Dendritic cell treated with granulocyte-macrophage colony-stimulating factor and Interleukin-4, amounts not matched to agents 40 ng/mL and 50 ng/mL, for 4 days (primary cell): ENCODE measurements around the gene SLC5A12.

Source experiments
- H3K27ac Mint-ChIP-seq: one replicate; pipeline ENCODE4 v1.8.0; 2022; ENCODE audit warnings: mild to moderate bottlenecking, mixed read lengths
- H3K27me3 Mint-ChIP-seq: one replicate; pipeline ENCODE4 v1.8.0; 2022; ENCODE audit warnings: mild to moderate bottlenecking, mixed read lengths
- H3K36me3 Mint-ChIP-seq: one replicate; pipeline ENCODE4 v1.8.0; 2022; ENCODE audit warnings: low read depth, mixed read lengths
- H3K4me1 Mint-ChIP-seq: one replicate; pipeline ENCODE4 v1.8.0; 2022; ENCODE audit warnings: low read depth, mixed read lengths
- H3K4me3 Mint-ChIP-seq: one replicate; pipeline ENCODE4 v1.8.0; 2022; ENCODE audit warnings: mild to moderate bottlenecking, moderate library complexity, mixed read lengths
- H3K9me3 Mint-ChIP-seq: one replicate; pipeline ENCODE4 v1.8.0; 2022; ENCODE audit warnings: mixed read lengths
- intact Hi-C: fragments of 100-400 bp; cut with micrococcal nuclease; formaldehyde crosslinking; loops from one replicate; pipeline ENCODE4 v1.15.0; 2022

SLC5A12 gene

DNA sequence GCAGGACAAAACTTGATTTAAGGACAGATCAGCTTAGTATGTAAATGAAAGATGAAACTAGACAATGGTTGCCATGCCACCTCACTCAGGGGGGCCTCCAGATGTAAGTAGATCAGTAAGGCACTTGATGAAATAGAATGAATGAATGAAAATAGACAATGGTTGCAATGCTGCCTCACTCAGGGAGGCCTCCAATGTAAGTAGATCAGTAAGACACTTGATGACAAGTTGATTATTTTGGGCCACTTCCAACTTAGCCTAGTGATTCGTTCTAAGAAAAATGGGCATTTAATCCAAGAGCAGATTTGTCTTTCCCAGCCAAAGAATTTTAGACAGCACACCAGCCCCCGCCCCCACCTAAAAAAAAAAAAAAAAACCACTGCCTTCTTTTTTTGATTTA is 19.2 kb upstream of the SLC5A12 start:
- no peaks in the 10 kb centered on the region for H3K27me3 Mint-ChIP-seq
- no peaks in the 10 kb centered on the region for H3K4me1 Mint-ChIP-seq
- no peak overlapping the region for H3K27ac Mint-ChIP-seq
- no peaks in the 10 kb centered on the region for H3K9me3 Mint-ChIP-seq
- H3K4me3 Mint-ChIP-seq = no peak overlapping the region
- no peaks in the 10 kb centered on the region for H3K36me3 Mint-ChIP-seq
- intact Hi-C loops = no loop called here

DNA sequence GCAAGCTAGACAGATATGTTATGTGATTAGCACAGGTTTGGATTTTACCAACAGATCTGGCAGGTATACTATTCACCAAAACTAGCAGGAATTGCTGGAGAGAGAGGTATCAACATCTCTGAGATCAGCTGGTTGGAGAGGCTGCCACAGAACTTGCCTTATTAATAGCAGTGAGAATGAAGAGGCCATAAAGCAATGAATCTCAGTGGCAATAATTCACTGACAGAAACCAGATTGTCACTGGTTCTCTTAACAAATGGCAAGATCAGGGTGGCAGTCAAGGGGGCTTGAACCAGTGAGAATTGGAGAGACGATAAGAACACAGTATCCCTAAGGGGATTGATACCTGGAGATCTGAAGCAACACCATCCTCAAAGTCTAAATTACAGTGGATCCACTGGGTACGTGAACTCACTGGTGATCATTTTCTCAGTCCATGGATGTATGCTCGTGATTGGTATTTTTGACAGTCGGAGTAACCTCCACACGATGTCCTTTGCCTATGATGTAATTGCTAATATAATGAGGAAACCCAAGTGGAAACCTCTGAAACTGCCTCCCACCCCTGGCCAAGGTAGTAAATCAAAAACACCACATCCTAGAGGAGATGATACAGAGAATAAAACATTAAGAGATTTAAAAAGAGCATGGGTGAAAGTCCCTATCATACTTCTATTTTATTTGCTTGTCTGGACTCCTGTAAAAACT is 17.7 kb upstream of the SLC5A12 start:
- Mint-ChIP-seq H3K27me3 (no peaks in the 10 kb centered on the region), H3K4me3 (no peak overlapping the region), H3K9me3 (no peaks in the 10 kb centered on the region), H3K4me1 (no peaks in the 10 kb centered on the region), H3K36me3 (no peaks in the 10 kb centered on the region), H3K27ac (no peak overlapping the region)
- intact Hi-C loops = no loop called here

GRCh38 chr11:26734691-26735090 is 12.8 kb upstream of the SLC5A12 start:
- Mint-ChIP-seq H3K4me1 (no peaks in the 10 kb centered on the region), H3K36me3 (no peaks in the 10 kb centered on the region), H3K27ac (no peak overlapping the region), H3K4me3 (no peak overlapping the region), H3K27me3 (no peaks in the 10 kb centered on the region), H3K9me3 (peaks cover 9% of the 10 kb centered on the region)
- intact Hi-C loops = no loop called here

DNA sequence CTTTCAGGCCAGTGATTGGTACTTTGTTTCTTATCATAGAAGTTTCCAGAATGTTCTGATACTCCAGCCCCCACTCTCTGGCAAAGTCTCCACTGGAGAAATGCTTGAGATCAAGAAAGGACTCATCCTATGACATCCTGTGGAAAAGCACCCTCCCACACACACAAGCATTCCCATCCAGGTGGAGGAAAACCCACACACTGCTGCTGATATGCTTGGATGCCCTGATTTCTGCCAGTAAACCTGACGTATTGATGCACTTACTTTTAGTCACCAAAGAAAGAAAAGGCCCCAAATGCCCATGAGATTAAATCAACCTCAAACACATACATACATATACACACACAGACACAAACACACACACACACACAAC is 9.2 kb upstream of the SLC5A12 start:
- Mint-ChIP-seq H3K36me3 (no peaks in the 10 kb centered on the region), H3K27ac (no peak overlapping the region), H3K4me1 (no peaks in the 10 kb centered on the region), H3K9me3 (peaks cover 13% of the 10 kb centered on the region), H3K4me3 (no peak overlapping the region), H3K27me3 (no peaks in the 10 kb centered on the region)
- intact Hi-C loops = no loop called here

- Mint-ChIP-seq H3K27ac (no peak overlapping the region), H3K27me3 (no peaks in the 10 kb centered on the region), H3K36me3 (no peaks in the 10 kb centered on the region), H3K9me3 (peaks cover 18% of the 10 kb centered on the region), H3K4me1 (no peaks in the 10 kb centered on the region), H3K4me3 (no peak overlapping the region)
- intact Hi-C loops = no loop called here
Measured at GRCh38 chr11:26730414-26731083, 8.7 kb upstream of the SLC5A12 start.

GRCh38 chr11:26729284-26729683 is 7.4 kb upstream of the SLC5A12 start:
- H3K36me3 Mint-ChIP-seq = no peaks in the 10 kb centered on the region
- peaks cover 19% of the 10 kb centered on the region for H3K9me3 Mint-ChIP-seq
- no peak overlapping the region for H3K4me3 Mint-ChIP-seq
- H3K27ac Mint-ChIP-seq = no peak overlapping the region
- intact Hi-C loops = no loop called here
- H3K4me1 Mint-ChIP-seq = no peaks in the 10 kb centered on the region
- no peaks in the 10 kb centered on the region for H3K27me3 Mint-ChIP-seq

- Mint-ChIP-seq H3K27ac (no peak overlapping the region), H3K4me3 (no peak overlapping the region), H3K4me1 (no peaks in the 10 kb centered on the region), H3K36me3 (no peaks in the 10 kb centered on the region), H3K27me3 (no peaks in the 10 kb centered on the region), H3K9me3 (peaks cover 10% of the 10 kb centered on the region)
- intact Hi-C loops = no loop called here
Measured at GRCh38 chr11:26726960-26727359, 5.1 kb upstream of the SLC5A12 start.

DNA sequence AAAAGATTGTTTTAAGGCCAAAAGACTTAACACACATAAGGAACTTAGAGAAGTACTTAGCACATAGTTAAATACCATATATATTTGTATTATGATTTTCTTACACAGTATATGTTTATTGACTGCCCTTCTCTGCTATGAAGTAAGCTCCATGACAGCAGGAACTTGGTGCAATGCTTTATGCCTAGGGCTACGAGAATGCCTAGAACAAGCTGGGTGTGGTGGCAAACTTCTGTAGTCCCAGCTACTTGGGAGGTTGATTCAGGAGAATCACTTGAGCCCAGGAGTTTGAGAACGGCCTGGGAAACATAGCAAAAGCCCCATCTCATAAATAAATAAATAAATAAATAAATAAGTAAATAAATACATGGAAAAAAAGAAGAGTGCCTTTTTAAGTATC is 1.9 kb downstream of the SLC5A12 start:
- no peaks in the 10 kb centered on the region for H3K4me1 Mint-ChIP-seq
- no peaks in the 10 kb centered on the region for H3K9me3 Mint-ChIP-seq
- H3K27me3 Mint-ChIP-seq = no peaks in the 10 kb centered on the region
- intact Hi-C loops = no loop called here
- H3K4me3 Mint-ChIP-seq = no peak overlapping the region
- no peaks in the 10 kb centered on the region for H3K36me3 Mint-ChIP-seq
- H3K27ac Mint-ChIP-seq = no peak overlapping the region

- Mint-ChIP-seq H3K27ac (no peak overlapping the region), H3K9me3 (no peaks in the 10 kb centered on the region), H3K4me3 (no peak overlapping the region), H3K4me1 (no peaks in the 10 kb centered on the region), H3K27me3 (no peaks in the 10 kb centered on the region), H3K36me3 (no peaks in the 10 kb centered on the region)
- intact Hi-C loops = no loop called here
Measured at GRCh38 chr11:26719289-26719973, 2.4 kb downstream of the SLC5A12 start.

- no peak overlapping the region for H3K27ac Mint-ChIP-seq
- H3K36me3 Mint-ChIP-seq = no peaks in the 10 kb centered on the region
- H3K4me1 Mint-ChIP-seq = no peaks in the 10 kb centered on the region
Measured at GRCh38 chr11:26717771-26718170, 4.1 kb downstream of the SLC5A12 start.

DNA sequence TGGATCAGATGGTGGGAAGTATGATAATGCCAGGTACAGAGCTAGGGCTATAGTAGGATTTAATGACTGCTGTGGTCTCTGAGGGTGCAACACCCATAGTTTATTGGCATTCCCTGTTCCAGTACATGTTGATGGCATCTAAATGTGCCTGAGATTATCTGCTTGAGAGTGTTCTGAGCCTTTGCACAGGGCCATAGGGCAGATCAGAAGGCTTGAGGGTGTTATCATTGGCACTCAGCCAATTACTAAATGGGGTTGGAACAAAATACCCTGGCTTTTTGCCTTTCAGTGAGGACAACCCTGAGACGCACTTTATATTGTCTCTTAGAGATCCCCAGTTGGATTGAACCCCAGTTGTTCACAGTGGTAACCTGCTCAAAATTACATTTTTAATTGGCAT is 6.7 kb downstream of the SLC5A12 start:
- no peaks in the 10 kb centered on the region for H3K36me3 Mint-ChIP-seq
- no peak overlapping the region for H3K27ac Mint-ChIP-seq
- H3K27me3 Mint-ChIP-seq = no peaks in the 10 kb centered on the region
- H3K9me3 Mint-ChIP-seq = no peaks in the 10 kb centered on the region
- intact Hi-C loops = no loop called here
- H3K4me3 Mint-ChIP-seq = no peak overlapping the region
- H3K4me1 Mint-ChIP-seq = no peaks in the 10 kb centered on the region

More at GRCh38 chr11:26717771-26718170, 4.1 kb downstream of the SLC5A12 start:
- intact Hi-C loops = no loop called here
- Mint-ChIP-seq H3K27me3 (no peaks in the 10 kb centered on the region), H3K9me3 (no peaks in the 10 kb centered on the region), H3K4me3 (no peak overlapping the region)

- Mint-ChIP-seq H3K36me3 (no peaks in the 10 kb centered on the region), H3K27ac (no peak overlapping the region), H3K27me3 (no peaks in the 10 kb centered on the region), H3K4me1 (no peaks in the 10 kb centered on the region), H3K9me3 (no peaks in the 10 kb centered on the region), H3K4me3 (no peak overlapping the region)
- intact Hi-C loops = no loop called here
Measured at GRCh38 chr11:26712497-26712896, 9.4 kb downstream of the SLC5A12 start.

DNA sequence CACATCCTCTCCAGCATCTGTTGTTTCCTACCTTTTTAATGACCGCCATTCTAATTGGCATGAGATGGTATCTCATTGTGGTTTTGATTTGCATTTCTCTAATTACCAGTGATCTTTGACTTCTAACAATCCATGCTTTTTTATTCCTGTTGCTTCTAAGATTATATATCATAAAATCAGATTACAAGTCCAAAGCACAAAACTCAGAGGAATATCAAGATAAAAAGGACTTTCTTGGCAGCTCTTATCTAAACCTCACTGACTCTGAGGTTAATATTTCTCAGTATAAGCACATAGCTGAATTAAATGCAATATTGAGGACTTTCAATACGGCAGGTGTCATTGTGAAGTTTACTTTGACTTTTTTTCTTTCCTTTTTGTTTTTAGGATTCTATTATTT is 11.4 kb downstream of the SLC5A12 start:
- no peaks in the 10 kb centered on the region for H3K36me3 Mint-ChIP-seq
- H3K4me3 Mint-ChIP-seq = no peak overlapping the region
- no peaks in the 10 kb centered on the region for H3K27me3 Mint-ChIP-seq
- H3K4me1 Mint-ChIP-seq = no peaks in the 10 kb centered on the region
- H3K9me3 Mint-ChIP-seq = no peaks in the 10 kb centered on the region
- intact Hi-C loops = no loop called here
- H3K27ac Mint-ChIP-seq = no peak overlapping the region

DNA sequence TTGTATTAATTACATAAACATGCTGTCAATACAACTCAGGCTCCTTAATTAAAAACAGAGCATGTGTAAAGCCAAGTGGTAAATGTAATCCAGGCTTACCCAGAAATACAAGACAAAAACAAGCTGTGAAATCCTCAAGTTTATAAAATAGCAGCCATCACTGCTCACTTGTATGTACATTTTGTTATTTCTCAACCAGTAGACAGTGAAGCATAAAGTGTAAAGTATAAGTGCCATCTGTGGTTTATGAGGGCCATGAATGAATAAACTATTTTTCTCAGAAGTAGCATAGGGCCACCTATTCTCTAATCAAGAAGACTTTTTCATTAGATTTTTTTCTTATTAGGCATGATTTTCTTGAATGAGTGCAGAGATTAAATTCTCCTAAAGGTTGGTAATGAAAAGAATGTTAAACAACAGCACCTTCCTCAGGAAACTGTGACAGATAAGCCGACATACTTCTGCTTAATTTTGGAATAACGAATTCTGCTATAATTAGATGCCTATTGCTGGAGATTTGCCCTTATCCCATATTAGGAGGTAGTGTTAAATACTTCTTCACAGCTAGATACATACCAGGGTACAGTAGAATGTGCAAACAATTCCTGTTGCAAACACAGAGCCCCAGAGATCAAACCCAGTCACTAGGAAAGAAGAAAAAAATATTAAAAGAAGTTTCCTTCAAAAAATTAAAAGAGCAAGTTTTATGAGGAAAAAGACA is 13.0 kb downstream of the SLC5A12 start:
- Mint-ChIP-seq H3K4me3 (no peak overlapping the region), H3K36me3 (no peaks in the 10 kb centered on the region), H3K9me3 (no peaks in the 10 kb centered on the region), H3K27me3 (no peaks in the 10 kb centered on the region), H3K4me1 (no peaks in the 10 kb centered on the region), H3K27ac (no peak overlapping the region)
- intact Hi-C loops = no loop called here
